ENCODE data around the gene RPS4Y2. TPM values are rescaled to one million over a fixed set of nuclear protein-coding genes. Genes with fewer than 3 reads are reported as not detected.

Gene RPS4Y2
- total and polyA plus RNA-seq, 12 donors = not detected

GRCh38 chrY:20780104-20780654 lies 24.3 kb downstream of the RPS4Y2 start:
- Histone ChIP-seq H3K27me3 (no peaks in the 10 kb centered on the region), H3K4me3 (no peak overlapping the region), H3K27ac (no peak overlapping the region), H3K36me3 (no peaks in the 10 kb centered on the region), H3K9me3 (no peaks in the 10 kb centered on the region), H3K4me1 (no peaks in the 10 kb centered on the region)
- DNase-seq (no peak), ATAC-seq (peak in 2 of 8 donors; percentile 24 to 47)
- 39 to 43% methylated on average over 3 of the region's 3 CpGs for WGBS, 2 donors
- intact Hi-C loops (cut with DNase I) = no loop called here
- TF ChIP-seq CTCF (IDR thresholded peaks at IDR 0.05) = no peak

GRCh38 chrY:20780776-20781175 lies 24.9 kb downstream of the RPS4Y2 start:
- no peak for TF ChIP-seq CTCF (IDR thresholded peaks at IDR 0.05)
- no peaks in the 10 kb centered on the region for H3K9me3 ChIP-seq
- no peaks in the 10 kb centered on the region for H3K36me3 ChIP-seq
- H3K4me1 ChIP-seq = no peaks in the 10 kb centered on the region
- DNase-seq = no peak
- WGBS, 2 donors = 28 to 42% methylated on average over 2 of the region's 2 CpGs
- intact Hi-C loops (cut with DNase I) = no loop called here
- no peaks in the 10 kb centered on the region for H3K27me3 ChIP-seq
- no peak for ATAC-seq
- no peak overlapping the region for H3K4me3 ChIP-seq
- no peak overlapping the region for H3K27ac ChIP-seq

GRCh38 chrY:20781408-20781807 lies 25.5 kb downstream of the RPS4Y2 start:
- TF ChIP-seq CTCF (IDR thresholded peaks at IDR 0.05) = no peak
- Histone ChIP-seq H3K27me3 (no peaks in the 10 kb centered on the region), H3K36me3 (no peaks in the 10 kb centered on the region), H3K4me1 (no peaks in the 10 kb centered on the region), H3K9me3 (no peaks in the 10 kb centered on the region), H3K27ac (no peak overlapping the region), H3K4me3 (no peak overlapping the region)
- 43 to 58% methylated on average over 4 of the region's 4 CpGs for WGBS, 2 donors
- DNase-seq (no peak), ATAC-seq (no peak)
- intact Hi-C loops (cut with DNase I) = no loop called here

- no peaks in the 10 kb centered on the region for H3K36me3 ChIP-seq
- H3K9me3 ChIP-seq = no peaks in the 10 kb centered on the region
- DNase-seq (no peak), ATAC-seq (no peak)
- H3K27me3 ChIP-seq = no peaks in the 10 kb centered on the region
- intact Hi-C loops (cut with DNase I) = no loop called here
- TF ChIP-seq CTCF (IDR thresholded peaks at IDR 0.05) = no peak
- WGBS, 2 donors = 42 to 58% methylated on average over 1 of the region's 1 CpG
- no peak overlapping the region for H3K27ac ChIP-seq
- H3K4me3 ChIP-seq = no peak overlapping the region
- no peaks in the 10 kb centered on the region for H3K4me1 ChIP-seq
Measured at GRCh38 chrY:20784965-20785364, 29.1 kb downstream of the RPS4Y2 start.
